NCI-H128 (cell line): ENCODE results near the gene DCANP1.

Experiments used
- DNase-seq: peaks from one replicate; lab custom pipeline; 2025; ENCODE audit not compliant: unreplicated experiment; lab: John Stamatoyannopoulos, UW

The DCANP1 gene

GRCh38 chr5:135426102-135427082 is 20.8 kb downstream of the DCANP1 start:
- no peak for DNase-seq

GRCh38 chr5:135425641-135426040 is 21.5 kb downstream of the DCANP1 start:
- no peak for DNase-seq

GRCh38 chr5:135423846-135424168 is 23.3 kb downstream of the DCANP1 start:
- DNase-seq, result no peak

- DNase-seq, result no peak
Observed at GRCh38 chr5:135423146-135423845, 23.9 kb downstream of the DCANP1 start.

GRCh38 chr5:135422419-135422818 is 24.7 kb downstream of the DCANP1 start:
- no peak for DNase-seq

- DNase-seq, result no peak
Observed at GRCh38 chr5:135417083-135417482, 30.1 kb downstream of the DCANP1 start.

- DNase-seq, result no peak
Observed at GRCh38 chr5:135405082-135405481, 42.1 kb downstream of the DCANP1 start.

- DNase-seq, result no peak
Observed at GRCh38 chr5:135402031-135402430, 45.1 kb downstream of the DCANP1 start.

- DNase-seq, result no peak
Observed at GRCh38 chr5:135400866-135401265, 46.3 kb downstream of the DCANP1 start.

- no peak for DNase-seq
Observed at GRCh38 chr5:135399794-135400542, 47.2 kb downstream of the DCANP1 start.

- peak; percentile 17 for DNase-seq
Observed at GRCh38 chr5:135398855-135399793, 48.0 kb downstream of the DCANP1 start, which contains the start of gene MACROH2A1. MACROH2A1 (minus strand) TSS chr5:135399231; CDS start chr5:135389093, 10,138 bp downstream.

GRCh38 chr5:135398160-135398854 is 48.8 kb downstream of the DCANP1 start:
- DNase-seq, result no peak

- DNase-seq, result no peak
Observed at GRCh38 chr5:135397084-135397483, 50.1 kb downstream of the DCANP1 start.

- no peak for DNase-seq
Observed at GRCh38 chr5:135396459-135397055, 50.6 kb downstream of the DCANP1 start.

GRCh38 chr5:135395866-135396265 is 51.3 kb downstream of the DCANP1 start:
- no peak for DNase-seq

- DNase-seq, result no peak
Observed at GRCh38 chr5:135395451-135395850, 51.7 kb downstream of the DCANP1 start.
